ENCODE results near the gene CD79B.
A peak's percentile ranks its signal among the peaks of the same experiment; 100 is the strongest.
"Not testable (repeated sequence)": the region's sequence is repeated elsewhere in the genome, so short reads cannot be mapped to it uniquely, and the experiment has no call there.

CD79B gene

GRCh38 chr17:63919311-63919723 lies 12.8 kb downstream of the CD79B start:
- TF ChIP-seq CTCF (IDR thresholded peaks at IDR 0.05; ENCODE audit: low read depth, low read length), result peak; percentile 90
- no peak for DNase-seq (ENCODE audit: extremely low read depth, low read depth)

GRCh38 chr17:63918789-63919305 lies 13.3 kb downstream of the CD79B start, which contains the start of gene GH1:
TSS of gene GH1 (minus strand) at chr17:63918839. CDS start at chr17:63918776, 63 bp downstream.
- not testable (repeated sequence) for DNase-seq (ENCODE audit: extremely low read depth, low read depth)

- no peak; the same call in 1 of the 2 replicates for TF ChIP-seq CTCF (IDR thresholded peaks at IDR 0.05; ENCODE audit: low read depth, low read length)
- DNase-seq (ENCODE audit: extremely low read depth, low read depth), result no peak
Measured at GRCh38 chr17:63918305-63918704, 13.8 kb downstream of the CD79B start.

GRCh38 chr17:63917646-63918045 lies 14.5 kb downstream of the CD79B start:
- no peak for TF ChIP-seq CTCF (IDR thresholded peaks at IDR 0.05; ENCODE audit: low read depth, low read length)
- no peak for DNase-seq (ENCODE audit: extremely low read depth, low read depth)

GRCh38 chr17:63917206-63917605 lies 14.9 kb downstream of the CD79B start:
- DNase-seq (ENCODE audit: extremely low read depth, low read depth), result not testable (repeated sequence)

- no peak for TF ChIP-seq CTCF (IDR thresholded peaks at IDR 0.05; ENCODE audit: low read depth, low read length)
- DNase-seq (ENCODE audit: extremely low read depth, low read depth), result no peak
Measured at GRCh38 chr17:63916566-63917185, 15.5 kb downstream of the CD79B start.

- not testable (repeated sequence) for DNase-seq (ENCODE audit: extremely low read depth, low read depth)
Measured at GRCh38 chr17:63915753-63916152, 16.4 kb downstream of the CD79B start.

- DNase-seq (ENCODE audit: extremely low read depth, low read depth), result no peak
- TF ChIP-seq CTCF (IDR thresholded peaks at IDR 0.05; ENCODE audit: low read depth, low read length), result no peak
Measured at GRCh38 chr17:63914471-63914870, 17.7 kb downstream of the CD79B start.

GRCh38 chr17:63911657-63912100 lies 20.5 kb downstream of the CD79B start:
- DNase-seq (ENCODE audit: extremely low read depth, low read depth), result no peak
- TF ChIP-seq CTCF (IDR thresholded peaks at IDR 0.05; ENCODE audit: low read depth, low read length), result peak; percentile 64
